ENCODE results near the gene DAZAP1.

The DAZAP1 gene

DNA sequence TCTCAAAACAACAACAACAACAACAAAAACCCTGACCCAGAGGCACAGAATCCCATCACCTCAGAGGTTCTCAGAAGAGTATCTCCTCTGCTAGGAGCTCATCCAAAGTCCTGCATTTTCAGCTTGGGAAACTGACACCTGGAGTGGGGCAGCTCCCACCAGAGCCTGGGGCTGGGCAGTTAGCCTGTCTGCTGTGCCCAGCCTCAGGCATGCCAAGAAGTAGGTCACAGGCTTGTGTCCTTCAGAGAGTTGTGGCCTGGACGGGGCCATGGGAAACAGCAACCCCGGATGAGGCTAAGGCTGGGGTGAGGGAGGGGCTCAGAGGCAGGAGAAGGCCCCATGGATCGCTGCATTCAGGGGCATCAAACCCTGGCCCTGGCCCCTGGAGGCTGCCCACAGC lies 21.6 kb upstream of the DAZAP1 start:
- no peaks in the 10 kb centered on the region for H3K4me1 ChIP-seq (ENCODE audit: control insufficient read depth, low read depth, low read length)
- no peak overlapping the region for H3K4me3 ChIP-seq (ENCODE audit: low read length)
- H4K8ac ChIP-seq (ENCODE audit: low read depth, low read length), result no peak overlapping the region
- H3K79me2 ChIP-seq (ENCODE audit: control insufficient read depth, insufficient read depth, low read length), result no peaks in the 10 kb centered on the region
- H2BK15ac ChIP-seq (replicated peaks; ENCODE audit: low read depth), result no peak overlapping the region
- H4K5ac ChIP-seq (ENCODE audit: low read length), result no peak overlapping the region
- H2BK5ac ChIP-seq (ENCODE audit: low read length), result no peak overlapping the region
- no peak overlapping the region for H3K18ac ChIP-seq (ENCODE audit: low read length)
- H2BK120ac ChIP-seq (ENCODE audit: low read depth, low read length), result no peak overlapping the region
- DNase-seq, result no peak
- H3K27me3 ChIP-seq (ENCODE audit: insufficient read depth, low read length, poor library complexity), result no peaks in the 10 kb centered on the region
- no peak overlapping the region for H2AK5ac ChIP-seq (ENCODE audit: low read length)
- peaks cover 2% of the 10 kb centered on the region for H3K79me1 ChIP-seq (ENCODE audit: low read length)
- no peak overlapping the region for H3K23ac ChIP-seq (ENCODE audit: low read length)
- no peak overlapping the region for H3K4ac ChIP-seq (ENCODE audit: low read depth, low read length)
- H3K56ac ChIP-seq (ENCODE audit: low read length), result no peak overlapping the region
- H3K27ac ChIP-seq (ENCODE audit: low read depth, low read length), result no peak overlapping the region
- WGBS (ENCODE audit: extremely low coverage, insufficient coverage, low lambda C conversion rate), result no CpG with 5 or more reads among the region's 3 CpGs
- peaks cover 4% of the 10 kb centered on the region for H3K36me3 ChIP-seq (ENCODE audit: control insufficient read depth, insufficient read depth, low read length)
- no peak overlapping the region for H3K9ac ChIP-seq (ENCODE audit: low read length)
- no peak overlapping the region for H3K4me2 ChIP-seq (ENCODE audit: low read length)

DNA sequence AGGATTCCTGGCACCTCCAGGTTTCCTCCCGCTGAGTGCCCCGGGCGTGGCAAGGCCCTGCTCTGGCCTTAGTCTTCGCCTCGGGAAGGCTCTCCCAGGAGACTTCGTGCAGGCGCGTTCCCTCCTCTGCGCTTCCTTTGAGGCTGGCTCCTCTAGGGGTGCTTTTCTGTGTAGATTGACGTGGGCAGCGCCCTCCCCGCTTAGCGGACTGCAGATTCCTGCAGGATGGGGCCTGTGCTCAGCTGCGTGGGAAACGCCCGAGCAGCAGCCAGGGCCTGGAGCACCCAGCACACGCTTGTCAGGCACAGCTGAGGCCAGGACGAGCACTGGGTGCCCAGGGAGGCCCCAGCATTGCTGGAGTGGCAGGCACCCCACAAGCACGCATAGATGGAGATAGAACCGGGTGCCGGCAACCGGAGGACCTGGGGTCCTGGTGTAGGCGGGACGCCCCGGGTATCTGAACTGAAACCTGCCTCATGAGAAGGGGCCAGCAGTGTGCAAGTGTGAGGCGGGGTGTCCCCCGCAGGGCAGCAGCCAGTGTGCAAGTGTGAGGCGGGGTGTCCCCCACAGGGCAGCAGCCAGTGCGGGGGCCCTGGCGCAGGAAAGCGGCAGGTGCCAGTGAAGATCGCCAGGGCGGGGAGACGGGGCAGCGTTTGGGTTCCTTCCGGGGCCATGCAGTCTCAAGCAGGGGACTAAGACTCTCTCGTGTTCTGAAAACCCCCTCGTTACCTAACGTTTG lies 20.3 kb upstream of the DAZAP1 start:
- Histone ChIP-seq H4K5ac (ENCODE audit: low read length) (no peak overlapping the region), H2BK5ac (ENCODE audit: low read length) (no peak overlapping the region), H3K79me1 (ENCODE audit: low read length) (peaks cover 2% of the 10 kb centered on the region), H3K18ac (ENCODE audit: low read length) (no peak overlapping the region), H3K27me3 (ENCODE audit: insufficient read depth, low read length, poor library complexity) (no peaks in the 10 kb centered on the region), H3K4me2 (ENCODE audit: low read length) (no peak overlapping the region), H3K56ac (ENCODE audit: low read length) (no peak overlapping the region), H3K23ac (ENCODE audit: low read length) (no peak overlapping the region), H3K36me3 (ENCODE audit: control insufficient read depth, insufficient read depth, low read length) (peaks cover 4% of the 10 kb centered on the region), H3K4me3 (ENCODE audit: low read length) (no peak overlapping the region), H2AK5ac (ENCODE audit: low read length) (no peak overlapping the region), H3K4ac (ENCODE audit: low read depth, low read length) (no peak overlapping the region), H3K4me1 (ENCODE audit: control insufficient read depth, low read depth, low read length) (no peaks in the 10 kb centered on the region), H3K9ac (ENCODE audit: low read length) (no peak overlapping the region), H3K79me2 (ENCODE audit: control insufficient read depth, insufficient read depth, low read length) (no peaks in the 10 kb centered on the region), H3K27ac (ENCODE audit: low read depth, low read length) (no peak overlapping the region), H4K8ac (ENCODE audit: low read depth, low read length) (no peak overlapping the region), H2BK15ac (replicated peaks; ENCODE audit: low read depth) (no peak overlapping the region), H2BK120ac (ENCODE audit: low read depth, low read length) (no peak overlapping the region)
- WGBS (ENCODE audit: extremely low coverage, insufficient coverage, low lambda C conversion rate), result no CpG with 5 or more reads among the region's 39 CpGs
- no peak for DNase-seq

DNA sequence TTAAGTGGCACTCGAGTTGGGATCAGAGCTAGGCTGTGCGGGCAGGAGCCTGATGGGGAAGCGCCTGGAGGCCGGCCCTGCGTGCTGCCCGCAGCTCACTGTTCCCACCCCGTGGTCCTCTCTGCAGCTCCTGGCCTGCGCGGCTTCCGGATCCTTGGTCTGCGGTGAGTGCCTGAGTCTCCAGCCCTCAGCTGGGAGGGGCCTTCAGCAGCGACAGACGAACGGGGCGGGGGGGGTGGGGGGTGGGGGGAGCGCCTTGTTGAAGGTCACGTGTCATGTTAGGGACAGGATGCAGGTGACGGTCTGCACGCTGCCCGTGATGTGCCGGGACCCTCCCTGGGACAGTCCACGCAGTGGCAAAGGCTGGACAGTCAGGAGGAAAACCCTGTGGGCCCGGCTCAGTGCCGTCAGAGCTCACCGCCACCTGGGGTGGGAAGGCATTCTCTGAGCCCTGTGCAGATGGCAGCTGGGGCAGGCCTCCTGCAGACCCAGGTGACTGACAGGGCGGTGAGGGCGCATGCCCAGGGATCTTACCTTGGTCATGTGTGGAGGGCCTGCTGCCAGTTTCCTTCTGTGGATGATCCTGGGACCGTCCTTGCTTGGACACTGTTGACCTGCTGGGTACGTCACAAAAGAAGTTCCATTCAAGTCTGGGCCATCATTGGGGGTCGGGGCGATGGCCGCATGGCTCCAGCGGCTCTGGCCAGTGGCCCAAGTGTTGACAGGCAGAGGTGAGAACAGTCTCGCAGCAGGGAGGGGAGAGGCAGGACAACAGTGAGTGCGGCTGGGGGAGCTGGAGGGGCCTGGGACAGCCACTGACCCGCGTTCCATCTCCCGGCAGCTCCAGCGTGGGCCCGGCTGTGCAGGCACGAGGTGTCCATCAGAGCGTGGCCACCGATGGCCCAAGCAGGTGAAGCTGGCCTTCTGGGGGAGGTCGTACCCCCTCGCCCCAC lies 19.4 kb upstream of the DAZAP1 start:
- H3K27me3 ChIP-seq (ENCODE audit: insufficient read depth, low read length, poor library complexity), result no peaks in the 10 kb centered on the region
- no peak overlapping the region for H3K18ac ChIP-seq (ENCODE audit: low read length)
- H3K23ac ChIP-seq (ENCODE audit: low read length), result no peak overlapping the region
- no peak overlapping the region for H2BK5ac ChIP-seq (ENCODE audit: low read length)
- no CpG with 5 or more reads among the region's 45 CpGs for WGBS (ENCODE audit: extremely low coverage, insufficient coverage, low lambda C conversion rate)
- no peak overlapping the region for H3K4ac ChIP-seq (ENCODE audit: low read depth, low read length)
- H3K79me1 ChIP-seq (ENCODE audit: low read length), result peaks cover 2% of the 10 kb centered on the region
- H3K56ac ChIP-seq (ENCODE audit: low read length), result no peak overlapping the region
- no peaks in the 10 kb centered on the region for H3K79me2 ChIP-seq (ENCODE audit: control insufficient read depth, insufficient read depth, low read length)
- H4K8ac ChIP-seq (ENCODE audit: low read depth, low read length), result no peak overlapping the region
- no peak overlapping the region for H3K4me2 ChIP-seq (ENCODE audit: low read length)
- H3K9ac ChIP-seq (ENCODE audit: low read length), result no peak overlapping the region
- H3K27ac ChIP-seq (ENCODE audit: low read depth, low read length), result no peak overlapping the region
- no peak overlapping the region for H3K4me3 ChIP-seq (ENCODE audit: low read length)
- no peak overlapping the region for H2BK15ac ChIP-seq (replicated peaks; ENCODE audit: low read depth)
- no peak overlapping the region for H4K5ac ChIP-seq (ENCODE audit: low read length)
- no peak for DNase-seq
- H3K36me3 ChIP-seq (ENCODE audit: control insufficient read depth, insufficient read depth, low read length), result peaks cover 4% of the 10 kb centered on the region
- H3K4me1 ChIP-seq (ENCODE audit: control insufficient read depth, low read depth, low read length), result no peaks in the 10 kb centered on the region
- no peak overlapping the region for H2AK5ac ChIP-seq (ENCODE audit: low read length)
- no peak overlapping the region for H2BK120ac ChIP-seq (ENCODE audit: low read depth, low read length)

DNA sequence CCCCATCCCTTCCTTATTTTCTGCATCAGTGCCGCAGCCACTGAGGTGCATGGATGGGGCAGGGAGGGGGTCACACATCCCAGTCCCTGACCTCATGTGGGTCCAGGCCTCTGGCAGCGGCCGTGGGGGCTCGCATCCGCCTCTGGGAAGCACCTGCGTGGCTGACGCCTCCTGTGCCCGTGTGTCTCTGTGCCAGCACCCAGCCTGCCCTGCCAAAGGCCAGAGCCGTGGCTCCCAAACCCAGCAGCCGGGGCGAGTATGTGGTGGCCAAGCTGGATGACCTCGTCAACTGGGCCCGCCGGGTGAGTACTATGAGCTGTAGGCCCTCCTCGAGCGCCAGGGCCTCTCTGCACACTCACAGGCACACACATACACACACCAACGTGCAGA lies 18.8 kb upstream of the DAZAP1 start:
- Histone ChIP-seq H3K4me3 (ENCODE audit: low read length) (no peak overlapping the region), H2BK15ac (replicated peaks; ENCODE audit: low read depth) (no peak overlapping the region), H2AK5ac (ENCODE audit: low read length) (no peak overlapping the region), H4K5ac (ENCODE audit: low read length) (no peak overlapping the region), H3K36me3 (ENCODE audit: control insufficient read depth, insufficient read depth, low read length) (peaks cover 4% of the 10 kb centered on the region), H3K79me2 (ENCODE audit: control insufficient read depth, insufficient read depth, low read length) (no peaks in the 10 kb centered on the region), H3K79me1 (ENCODE audit: low read length) (peaks cover 2% of the 10 kb centered on the region), H3K4me2 (ENCODE audit: low read length) (no peak overlapping the region), H2BK5ac (ENCODE audit: low read length) (no peak overlapping the region), H3K9ac (ENCODE audit: low read length) (no peak overlapping the region), H3K18ac (ENCODE audit: low read length) (no peak overlapping the region), H3K27ac (ENCODE audit: low read depth, low read length) (no peak overlapping the region), H2BK120ac (ENCODE audit: low read depth, low read length) (no peak overlapping the region), H3K56ac (ENCODE audit: low read length) (no peak overlapping the region), H3K27me3 (ENCODE audit: insufficient read depth, low read length, poor library complexity) (no peaks in the 10 kb centered on the region), H3K4me1 (ENCODE audit: control insufficient read depth, low read depth, low read length) (no peaks in the 10 kb centered on the region), H3K23ac (ENCODE audit: low read length) (no peak overlapping the region), H4K8ac (ENCODE audit: low read depth, low read length) (no peak overlapping the region), H3K4ac (ENCODE audit: low read depth, low read length) (no peak overlapping the region)
- no CpG with 5 or more reads among the region's 17 CpGs for WGBS (ENCODE audit: extremely low coverage, insufficient coverage, low lambda C conversion rate)
- no peak for DNase-seq

DNA sequence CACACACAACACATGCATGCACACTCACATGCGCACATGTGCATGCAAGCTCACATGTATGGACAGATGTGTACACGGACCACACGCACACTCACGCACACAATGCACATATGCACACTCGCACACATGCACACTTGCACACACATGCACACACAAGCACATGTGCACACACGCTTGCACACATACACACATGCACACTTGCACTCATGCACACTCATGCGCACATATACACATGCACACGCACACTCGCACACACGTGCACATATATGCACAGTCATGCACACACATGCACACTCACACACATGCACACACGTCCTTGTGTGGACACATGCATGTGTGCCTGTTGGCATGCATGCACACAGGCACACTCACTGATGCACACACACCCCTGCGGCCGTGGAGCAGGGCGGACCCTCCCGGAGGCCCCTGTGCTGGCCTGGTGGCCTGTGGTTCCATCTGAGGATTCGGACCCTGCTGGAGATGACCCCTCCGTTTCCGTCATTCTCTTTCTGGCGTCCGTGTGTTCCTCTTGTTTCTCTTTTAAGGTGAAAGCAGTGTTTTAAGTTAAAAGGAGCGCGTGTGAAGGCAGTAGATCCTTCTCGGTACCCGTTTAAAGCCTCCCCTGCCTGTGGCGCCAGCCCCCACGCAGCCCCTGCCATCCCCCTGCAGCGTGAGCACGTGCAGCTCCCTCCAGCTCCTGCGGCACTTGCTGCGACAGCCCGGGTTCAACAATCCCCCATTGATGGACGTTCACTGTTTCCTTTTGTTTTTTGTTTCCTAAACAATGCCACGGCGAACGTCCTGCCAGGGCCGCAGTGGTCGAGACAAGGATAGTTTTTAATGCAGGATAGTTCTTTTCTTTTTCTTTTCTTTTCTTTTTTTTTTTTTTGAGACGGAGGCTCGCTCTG lies 18.1 kb upstream of the DAZAP1 start:
- Histone ChIP-seq H4K8ac (ENCODE audit: low read depth, low read length) (no peak overlapping the region), H3K36me3 (ENCODE audit: control insufficient read depth, insufficient read depth, low read length) (peaks cover 4% of the 10 kb centered on the region), H2BK120ac (ENCODE audit: low read depth, low read length) (no peak overlapping the region), H4K5ac (ENCODE audit: low read length) (no peak overlapping the region), H3K18ac (ENCODE audit: low read length) (no peak overlapping the region), H3K79me1 (ENCODE audit: low read length) (no peaks in the 10 kb centered on the region), H3K27me3 (ENCODE audit: insufficient read depth, low read length, poor library complexity) (no peaks in the 10 kb centered on the region), H2BK5ac (ENCODE audit: low read length) (no peak overlapping the region), H3K4ac (ENCODE audit: low read depth, low read length) (no peak overlapping the region), H3K4me2 (ENCODE audit: low read length) (no peak overlapping the region), H3K27ac (ENCODE audit: low read depth, low read length) (no peak overlapping the region), H3K79me2 (ENCODE audit: control insufficient read depth, insufficient read depth, low read length) (no peaks in the 10 kb centered on the region), H2AK5ac (ENCODE audit: low read length) (no peak overlapping the region), H3K4me3 (ENCODE audit: low read length) (no peak overlapping the region), H2BK15ac (replicated peaks; ENCODE audit: low read depth) (no peak overlapping the region), H3K4me1 (ENCODE audit: control insufficient read depth, low read depth, low read length) (no peaks in the 10 kb centered on the region), H3K9ac (ENCODE audit: low read length) (no peak overlapping the region), H3K56ac (ENCODE audit: low read length) (no peak overlapping the region), H3K23ac (ENCODE audit: low read length) (no peak overlapping the region)
- DNase-seq, result no peak
- WGBS (ENCODE audit: extremely low coverage, insufficient coverage, low lambda C conversion rate), result no CpG with 5 or more reads among the region's 39 CpGs

All from mesendoderm (in vitro differentiated cells).